ENCODE data around the gene KLK13.

Gene KLK13

GRCh38 chr19:51018745-51019543 is 45.9 kb downstream of the KLK13 start:
- no peak for DNase-seq

- DNase-seq = peak in 3 of 5 experiments; percentile 17 to 42 (median 37)
Measured at GRCh38 chr19:51016798-51017683, 47.9 kb downstream of the KLK13 start.

DNA sequence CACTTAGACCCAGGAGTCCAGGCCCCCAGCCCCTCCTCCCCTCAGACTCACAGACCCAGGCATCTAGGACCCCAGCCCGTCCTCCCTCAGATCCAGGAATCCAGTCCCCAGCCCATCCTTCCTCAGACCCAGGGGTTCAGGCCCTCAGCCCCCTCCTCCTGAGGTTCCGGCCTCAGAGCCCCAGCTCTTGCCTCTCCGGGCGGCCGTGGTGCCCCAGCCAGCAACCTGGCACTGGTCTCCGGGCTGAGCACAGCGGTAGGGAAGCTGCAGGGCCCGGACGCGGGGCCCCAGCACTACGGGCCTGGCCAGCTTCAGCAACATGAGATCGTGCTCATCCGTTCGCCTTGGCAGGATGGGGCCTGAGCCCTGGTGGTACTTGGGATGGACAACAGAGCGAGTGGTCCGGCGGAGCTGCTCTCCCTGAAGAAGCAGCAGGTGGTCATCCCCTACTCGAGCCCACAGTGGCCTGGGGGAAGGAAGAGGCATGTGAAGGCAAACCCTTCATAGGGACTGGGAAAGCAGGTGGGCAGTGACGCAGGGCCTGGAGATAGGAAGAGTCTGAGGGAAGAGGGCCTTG is 49.1 kb downstream of the KLK13 start:
- no peak for DNase-seq

DNA sequence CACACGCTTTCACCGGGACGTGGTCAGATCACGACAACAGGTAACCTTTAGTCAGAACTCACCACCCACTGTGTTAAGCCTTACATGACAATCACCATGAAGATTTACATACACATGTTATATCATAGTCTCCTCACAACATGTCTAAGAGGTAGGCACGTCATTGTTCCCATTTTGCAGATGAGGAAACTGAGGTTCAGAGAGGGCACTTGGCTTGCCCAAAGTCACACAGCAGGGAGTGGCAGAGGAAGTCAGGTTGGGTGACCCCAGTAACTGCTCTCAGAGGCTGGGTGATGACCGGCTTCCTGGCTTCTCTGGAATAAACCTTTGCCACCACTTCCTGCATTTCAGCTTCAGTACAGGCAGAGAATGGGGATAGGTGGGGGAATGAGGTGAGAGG is 50.6 kb downstream of the KLK13 start:
- peak in 1 of 5 experiments; percentile 13 for DNase-seq

- no peak for DNase-seq
Measured at GRCh38 chr19:51012661-51013190, 52.2 kb downstream of the KLK13 start.

GRCh38 chr19:51010066-51010795 is 54.7 kb downstream of the KLK13 start:
- DNase-seq = no peak

DNA sequence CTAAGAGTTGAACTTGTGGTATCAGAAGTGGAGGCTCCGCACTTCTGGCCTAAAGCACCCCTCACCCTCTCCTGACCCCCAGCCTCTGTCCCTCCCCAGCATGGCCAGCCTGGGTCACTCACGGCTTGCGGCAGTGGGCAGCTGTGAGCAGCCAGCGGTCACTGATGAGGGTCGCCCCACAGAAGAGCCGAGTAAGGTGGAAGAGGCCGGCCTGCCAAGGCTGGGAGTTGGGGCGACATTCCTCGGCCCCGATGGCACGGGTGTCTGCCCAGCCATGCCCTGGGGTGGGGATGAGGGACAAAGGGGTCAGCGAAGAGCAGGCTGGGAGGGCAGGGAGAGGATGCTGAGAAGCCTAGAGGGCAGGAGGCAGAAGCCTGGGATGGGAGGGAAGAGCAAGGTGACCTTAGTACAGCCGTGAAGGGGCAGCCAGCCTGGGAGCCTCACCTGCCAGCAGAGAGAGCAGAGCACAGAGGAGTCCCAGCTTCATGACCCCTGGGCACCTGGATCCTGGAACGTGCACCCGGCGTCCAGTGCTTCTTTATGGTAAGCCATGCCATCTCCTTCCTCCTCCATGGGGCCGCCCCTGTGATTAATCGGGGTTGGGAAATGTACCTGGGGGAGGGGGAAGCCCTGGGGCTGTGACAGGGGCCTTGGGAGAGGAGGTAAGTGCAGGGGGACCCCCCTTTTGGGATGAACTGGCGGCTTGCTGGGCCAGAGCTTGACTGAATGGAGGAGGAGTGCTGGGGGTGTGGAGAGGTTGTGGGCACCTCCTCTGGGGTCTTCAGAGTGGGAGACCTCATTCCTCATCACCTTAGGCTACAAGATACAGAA is 55.6 kb downstream of the KLK13 start:
- no peak for DNase-seq

- DNase-seq = no peak
Measured at GRCh38 chr19:51007488-51007887, 57.4 kb downstream of the KLK13 start.

DNA sequence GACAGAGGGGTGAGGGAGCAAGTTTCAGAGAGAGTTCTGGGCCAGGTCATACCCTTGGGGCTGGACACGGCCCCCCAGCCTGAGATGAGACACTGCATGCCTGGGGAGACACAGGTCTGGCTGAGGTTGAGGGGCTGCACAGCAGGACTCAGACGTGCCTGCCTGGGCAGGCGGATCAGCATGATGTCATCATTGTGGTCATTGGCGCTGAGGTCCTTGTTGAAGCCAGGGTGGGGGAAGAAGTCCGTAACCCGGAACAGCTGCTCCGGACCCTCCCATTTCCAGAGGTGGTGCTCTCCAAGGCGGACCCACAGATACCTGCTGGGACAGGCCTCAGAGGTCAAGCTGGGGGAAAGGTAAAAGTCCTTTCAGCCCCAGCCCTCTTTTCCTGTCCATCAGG is 58.5 kb downstream of the KLK13 start:
- no peak for DNase-seq
